Peyer's patch (tissue), 4 donors: Measurements from ENCODE around the gene ZNF665. TPM values are rescaled to one million over a fixed set of nuclear protein-coding genes. Genes with fewer than 3 reads are reported as not detected.

Experiments used
- DNase-seq, 3 donors: peaks; one replicate each; pipeline ENCODE4 v3.0.0-alpha.2; 2017 to 2019
- H3K27ac ChIP-seq, 4 donors: fragments of 200-600 bp; sonication (generic); one replicate each; pipeline ENCODE4 v1.5.1; 2016 to 2019
- H3K27me3 ChIP-seq, 2 donors: fragments of 200-600 bp; sonication (generic); one replicate each; pipeline ENCODE4 v1.5.1; 2019
- H3K36me3 ChIP-seq, 3 donors: fragments of 200-600 bp; sonication (generic); one replicate each; pipeline ENCODE4 v1.5.1; 2016 to 2019
- H3K4me1 ChIP-seq, 4 donors: fragments of 200-600 bp; sonication (generic); one replicate each; pipeline ENCODE4 v1.5.1; 2016 to 2019
- H3K4me3 ChIP-seq, 4 donors: fragments of 200-600 bp; sonication (generic); 1 replicate in 3 of 4; 2 replicates in 1 of 4; pipeline ENCODE4 v1.5.1; 2016 to 2019; ENCODE audit warnings: mild to moderate bottlenecking in 1 of 4
- H3K9me3 ChIP-seq, 4 donors: fragments of 200-600 bp; sonication (generic); one replicate each; pipeline ENCODE4 v1.5.1; 2016 to 2019; ENCODE audit warnings: mild to moderate bottlenecking in 1 of 4
- CTCF ChIP-seq, 6 experiments: fragments of 450-650 bp in 4 of 6; fragments of 200-600 bp in 2 of 6; sonication (generic) in 1 of 6; IDR thresholded peaks; one replicate each; pipeline ENCODE4 v1.5.1; 2017 to 2019; ENCODE audit warnings: antibody characterized with exemption in 6 of 6, mild to moderate bottlenecking in 3 of 6, moderate library complexity in 1 of 6
- POLR2A ChIP-seq, 2 donors: fragments of 450-650 bp; IDR thresholded peaks; one replicate each; pipeline ENCODE4 v1.5.1; 2017; ENCODE audit warnings: antibody characterized with exemption in 2 of 2, mild to moderate bottlenecking in 2 of 2, moderate library complexity in 2 of 2
- total RNA-seq, 4 donors: library from RNA; depleted of rRNA; stranded (reverse); fragments of >200 nt; gene quantifications; one replicate each; pipeline ENCODE4 v1.1.0, GENCODE V29; 2016

The ZNF665 gene
- total RNA-seq, 4 donors from 2014 or later = 1.4 to 6.0 (median 5.8) TPM; not detected in 1

GRCh38 chr19:53161123-53161522 lies 32.0 kb downstream of the ZNF665 start:
- Histone ChIP-seq H3K27ac (no peak overlapping the region), H3K36me3 (no peaks in the 10 kb centered on the region), H3K4me3 (no peak overlapping the region), H3K4me1 (peaks cover 0 to 12% (median 0%) of the 10 kb centered on the region in 4 donors), H3K27me3 (no peaks in the 10 kb centered on the region), H3K9me3 (peaks cover 0 to 36% (median 13%) of the 10 kb centered on the region in 4 donors)
- DNase-seq = no peak
- no peak for TF ChIP-seq POLR2A (IDR thresholded peaks at IDR 0.05)

- Histone ChIP-seq H3K36me3 (no peaks in the 10 kb centered on the region), H3K4me3 (no peak overlapping the region), H3K27ac (no peak overlapping the region), H3K4me1 (peaks cover 0 to 12% (median 0%) of the 10 kb centered on the region in 4 donors), H3K9me3 (peaks cover 0 to 29% (median 14%) of the 10 kb centered on the region in 4 donors), H3K27me3 (no peaks in the 10 kb centered on the region)
- TF ChIP-seq CTCF (IDR thresholded peaks at IDR 0.05) = no peak
- TF ChIP-seq POLR2A (IDR thresholded peaks at IDR 0.05) = no peak
- DNase-seq = no peak
Measured at GRCh38 chr19:53160350-53160749, 32.8 kb downstream of the ZNF665 start.

GRCh38 chr19:53158119-53158656 lies 35.0 kb downstream of the ZNF665 start:
- no peak for TF ChIP-seq CTCF (IDR thresholded peaks at IDR 0.05)
- peak; percentile 20 to 59 (median 53) for DNase-seq
- peak overlapping the region; percentile 47 to 82 (median 62) for H3K4me3 ChIP-seq

GRCh38 chr19:53157626-53158025 lies 35.5 kb downstream of the ZNF665 start:
- Histone ChIP-seq H3K4me1 (peaks cover 0 to 12% (median 0%) of the 10 kb centered on the region in 4 donors), H3K4me3 (peak overlapping the region; percentile 47 to 82 (median 62)), H3K27me3 (no peaks in the 10 kb centered on the region), H3K27ac (peak overlapping the region in 1 of 4 donors; percentile 16), H3K9me3 (peaks cover 0 to 23% (median 3%) of the 10 kb centered on the region in 4 donors), H3K36me3 (peaks cover 0 to 6% (median 0%) of the 10 kb centered on the region in 3 donors)
- TF ChIP-seq POLR2A (IDR thresholded peaks at IDR 0.05) = no peak
- TF ChIP-seq CTCF (IDR thresholded peaks at IDR 0.05) = no peak
- DNase-seq = no peak

More at GRCh38 chr19:53158119-53158656, 35.0 kb downstream of the ZNF665 start:
- Histone ChIP-seq H3K36me3 (peaks cover 0 to under 1% (median 0%) of the 10 kb centered on the region in 3 donors), H3K4me1 (peaks cover 0 to 12% (median 0%) of the 10 kb centered on the region in 4 donors), H3K27me3 (no peaks in the 10 kb centered on the region), H3K27ac (peak overlapping the region; percentile 11 to 70 (median 56)), H3K9me3 (peaks cover 0 to 21% (median 5%) of the 10 kb centered on the region in 4 donors)

GRCh38 chr19:53156850-53157249 lies 36.3 kb downstream of the ZNF665 start:
- Histone ChIP-seq H3K27me3 (no peaks in the 10 kb centered on the region), H3K4me3 (no peak overlapping the region), H3K4me1 (peaks cover 0 to 12% (median 0%) of the 10 kb centered on the region in 4 donors), H3K27ac (peak overlapping the region in 1 of 4 donors; percentile 16), H3K36me3 (peaks cover 0 to 12% (median 0%) of the 10 kb centered on the region in 3 donors), H3K9me3 (peaks cover 0 to 18% (median 1%) of the 10 kb centered on the region in 4 donors)
- DNase-seq = no peak
- no peak for TF ChIP-seq CTCF (IDR thresholded peaks at IDR 0.05)
- no peak for TF ChIP-seq POLR2A (IDR thresholded peaks at IDR 0.05)

- H3K9me3 ChIP-seq = peaks cover 0 to 70% (median 25%) of the 10 kb centered on the region in 4 donors
- TF ChIP-seq CTCF (IDR thresholded peaks at IDR 0.05) (no peak), POLR2A (IDR thresholded peaks at IDR 0.05) (no peak)
- H3K36me3 ChIP-seq = peaks cover 0 to 82% (median 0%) of the 10 kb centered on the region in 3 donors
Measured at GRCh38 chr19:53147645-53148044, 45.5 kb downstream of the ZNF665 start.

More at GRCh38 chr19:53147645-53148044, 45.5 kb downstream of the ZNF665 start:
- Histone ChIP-seq H3K27me3 (no peaks in the 10 kb centered on the region), H3K4me1 (no peaks in the 10 kb centered on the region), H3K27ac (no peak overlapping the region), H3K4me3 (no peak overlapping the region)
- no peak for DNase-seq
